Cardiac fibroblast (primary cell): ENCODE measurements around the gene ABCA9.

Experiments
- DNase-seq, 2 donors: peaks; one replicate each; pipeline versions ENCODE4 v3.0.0 to v3.0.0-alpha.2; 2010; ENCODE audit warnings: low read depth in 2 of 2
- H3K4me3 ChIP-seq, 2 donors: replicated peaks in 1 of 2; 1 replicate in 1 of 2; 2 replicates in 1 of 2; pipeline ENCODE4 v1.5.1; 2011; ENCODE audit warnings: low read depth in 2 of 2, low read length in 2 of 2, mild to moderate bottlenecking in 2 of 2, moderate library complexity in 1 of 2
- CTCF ChIP-seq: IDR thresholded peaks from one replicate; pipeline ENCODE4 v1.5.1; 2011; ENCODE audit warnings: low read depth, mild to moderate bottlenecking, low read length, inconsistent platforms

Gene ABCA9, protein sequence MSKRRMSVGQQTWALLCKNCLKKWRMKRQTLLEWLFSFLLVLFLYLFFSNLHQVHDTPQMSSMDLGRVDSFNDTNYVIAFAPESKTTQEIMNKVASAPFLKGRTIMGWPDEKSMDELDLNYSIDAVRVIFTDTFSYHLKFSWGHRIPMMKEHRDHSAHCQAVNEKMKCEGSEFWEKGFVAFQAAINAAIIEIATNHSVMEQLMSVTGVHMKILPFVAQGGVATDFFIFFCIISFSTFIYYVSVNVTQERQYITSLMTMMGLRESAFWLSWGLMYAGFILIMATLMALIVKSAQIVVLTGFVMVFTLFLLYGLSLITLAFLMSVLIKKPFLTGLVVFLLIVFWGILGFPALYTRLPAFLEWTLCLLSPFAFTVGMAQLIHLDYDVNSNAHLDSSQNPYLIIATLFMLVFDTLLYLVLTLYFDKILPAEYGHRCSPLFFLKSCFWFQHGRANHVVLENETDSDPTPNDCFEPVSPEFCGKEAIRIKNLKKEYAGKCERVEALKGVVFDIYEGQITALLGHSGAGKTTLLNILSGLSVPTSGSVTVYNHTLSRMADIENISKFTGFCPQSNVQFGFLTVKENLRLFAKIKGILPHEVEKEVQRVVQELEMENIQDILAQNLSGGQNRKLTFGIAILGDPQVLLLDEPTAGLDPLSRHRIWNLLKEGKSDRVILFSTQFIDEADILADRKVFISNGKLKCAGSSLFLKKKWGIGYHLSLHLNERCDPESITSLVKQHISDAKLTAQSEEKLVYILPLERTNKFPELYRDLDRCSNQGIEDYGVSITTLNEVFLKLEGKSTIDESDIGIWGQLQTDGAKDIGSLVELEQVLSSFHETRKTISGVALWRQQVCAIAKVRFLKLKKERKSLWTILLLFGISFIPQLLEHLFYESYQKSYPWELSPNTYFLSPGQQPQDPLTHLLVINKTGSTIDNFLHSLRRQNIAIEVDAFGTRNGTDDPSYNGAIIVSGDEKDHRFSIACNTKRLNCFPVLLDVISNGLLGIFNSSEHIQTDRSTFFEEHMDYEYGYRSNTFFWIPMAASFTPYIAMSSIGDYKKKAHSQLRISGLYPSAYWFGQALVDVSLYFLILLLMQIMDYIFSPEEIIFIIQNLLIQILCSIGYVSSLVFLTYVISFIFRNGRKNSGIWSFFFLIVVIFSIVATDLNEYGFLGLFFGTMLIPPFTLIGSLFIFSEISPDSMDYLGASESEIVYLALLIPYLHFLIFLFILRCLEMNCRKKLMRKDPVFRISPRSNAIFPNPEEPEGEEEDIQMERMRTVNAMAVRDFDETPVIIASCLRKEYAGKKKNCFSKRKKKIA (N-terminal part only)

GRCh38 chr17:69060822-69061221 lies at the start of gene ABCA9:
Gene ABCA9 (minus strand): TSS chr17:69060927. CDS start chr17:69051126, 9,801 bp downstream.
- peak within 1 kb of the TSS; percentile 24 to 34 for H3K4me3 ChIP-seq
- TF ChIP-seq CTCF, result no peak
- DNase-seq, result peak; percentile 95 to 97

- TF ChIP-seq CTCF, result no peak
- no peak for DNase-seq
- H3K4me3 ChIP-seq, result no peak overlapping the region
Observed at GRCh38 chr17:69105907-69106730, 45.4 kb upstream of the ABCA9 start.

DNA sequence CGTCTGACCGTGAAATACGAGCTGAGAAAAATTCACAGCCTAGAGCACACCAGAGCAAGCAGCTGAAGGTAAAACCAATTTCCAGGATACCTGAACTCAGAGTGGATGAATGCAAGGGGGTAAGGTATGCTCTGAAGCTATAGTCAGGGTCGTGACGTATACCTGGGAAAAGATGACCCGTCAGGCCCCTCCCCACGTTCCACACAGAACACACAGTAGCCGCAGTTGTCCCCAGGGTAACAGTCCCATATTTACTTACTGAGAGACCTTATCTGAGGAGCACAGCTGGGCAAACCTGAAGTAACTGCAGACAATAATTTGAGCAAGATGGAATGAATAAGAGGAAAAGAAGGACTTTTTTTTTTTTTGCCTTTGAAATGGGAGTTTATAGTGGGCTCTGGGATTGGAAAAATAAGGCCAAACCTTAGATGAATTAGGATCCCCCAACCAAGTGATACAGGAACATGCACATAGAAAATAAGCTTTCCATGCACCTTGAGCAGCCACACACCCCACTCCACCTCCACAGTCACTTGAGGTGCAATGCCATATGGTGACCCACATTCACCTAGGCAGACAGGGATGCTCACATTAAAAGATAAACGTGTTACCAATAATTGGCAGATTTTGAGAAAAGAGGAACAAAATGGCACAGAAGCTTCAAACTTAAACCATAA lies 43.0 kb upstream of the ABCA9 start:
- no peak for TF ChIP-seq CTCF
- DNase-seq, result no peak
- H3K4me3 ChIP-seq, result no peak overlapping the region

DNA sequence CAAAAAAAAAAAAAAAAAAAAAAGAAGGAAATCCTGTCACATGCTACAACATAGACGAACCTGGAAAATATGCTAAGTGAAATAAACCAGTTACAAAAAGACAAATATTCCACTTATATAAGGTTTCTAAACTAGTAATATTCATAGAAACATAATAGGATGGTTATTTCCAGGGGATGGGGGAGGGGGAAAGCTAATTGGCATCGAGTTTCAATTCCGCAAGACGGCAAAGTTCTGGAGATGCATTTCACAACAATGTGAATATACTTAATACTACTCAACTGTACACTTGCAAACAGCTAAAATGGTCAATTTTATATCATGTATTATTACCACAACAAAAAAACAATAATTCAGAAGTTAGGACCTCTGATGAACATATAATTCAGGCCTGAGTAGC lies 37.9 kb upstream of the ABCA9 start:
- TF ChIP-seq CTCF, result no peak
- no peak overlapping the region for H3K4me3 ChIP-seq
- DNase-seq, result no peak

GRCh38 chr17:69096541-69096940 lies 35.8 kb upstream of the ABCA9 start:
- no peak for TF ChIP-seq CTCF
- DNase-seq, result no peak
- H3K4me3 ChIP-seq, result no peak overlapping the region
